Measurements from ENCODE around the gene MALRD1.

GRCh38 chr10:19043431-19043830, 5.2 kb upstream of the MALRD1 start:
- TF ChIP-seq CTCF (conservative IDR thresholded peaks at IDR 0.05 in 1 of 2, IDR thresholded peaks at IDR 0.05 in 1 of 2; ENCODE audit: low read depth in 1 of 2, low read length in 2 of 2) = no peak
- no peak for TF ChIP-seq EZH2 (IDR thresholded peaks at IDR 0.05; ENCODE audit: low read length, missing control alignments)

Measured in fibroblast of lung (primary cell).